Measurements from ENCODE around the gene TMEM219. TPM values are rescaled to one million over a fixed set of nuclear protein-coding genes. Genes with fewer than 3 reads are reported as not detected.

Gene TMEM219
- total and polyA plus RNA-seq, 10 of the 15 experiments (the other 5 are each of a cell fraction or from before 2014, with no cell fraction given), result 33.6 to 74.6 (median 56.5) TPM

- peaks cover 4% of the 10 kb centered on the region; the same call in 1 of the 2 replicates for H3K79me2 ChIP-seq (ENCODE audit: control insufficient read depth, insufficient read depth, low read length)
- ChIA-PET POLR2A (interaction anchor here (0.6 to 3.4 kb wide), 4 partner anchors 13 to 137 kb away, joined by 3 to 53 read pairs (median 8); partner anchors contain the start of genes HIRIP3, INO80E, KCTD13 and TAOK2), RAD21 (ENCODE audit: unreplicated experiment) (interaction anchor here (0.8 to 3.8 kb wide), 4 partner anchors 13 to 222 kb away, joined by 3 to 19 read pairs (median 6); partner anchors contain the start of genes KCTD13 and TAOK2), CTCF (interaction anchor here (0.8 to 3.3 kb wide), 9 partner anchors 12 to 141 kb away, joined by 3 to 21 read pairs (median 4); partner anchors contain the start of genes KCTD13, MVP and TAOK2), SMC1A (ENCODE audit: uncharacterized antibody, unreplicated experiment) (interaction anchor here (0.7 to 2.7 kb wide), 5 partner anchors 12 to 112 kb away, joined by 3 to 20 read pairs (median 4); partner anchors contain the start of gene TAOK2)
- ATAC-seq (no peak), FAIRE-seq (no peak), DNase-seq (ENCODE audit: low read depth, low spot score) (no peak)
- no peaks in the 10 kb centered on the region for H3K27me3 ChIP-seq (replicated peaks in 1 of 2; ENCODE audit: control insufficient read depth in 2 of 2, insufficient read depth in 2 of 2, low read length in 1 of 2)
- peak overlapping the region; percentile 68 for H3K4me3 ChIP-seq
- BruUV-seq (replicated peaks), result no TSS peak
- peaks cover 2% of the 10 kb centered on the region; the same call in 1 of the 2 replicates for H3K4me1 ChIP-seq (ENCODE audit: control insufficient read depth, insufficient read depth, low read length)
- H3K36me3 ChIP-seq (ENCODE audit: control insufficient read depth in 2 of 2, insufficient read depth in 2 of 2, low read length in 1 of 2), result no peaks in the 10 kb centered on the region
- peak overlapping the region; percentile 100 for H2AFZ ChIP-seq (ENCODE audit: control insufficient read depth, low read depth, low read length)
- H4K20me1 ChIP-seq (ENCODE audit: control insufficient read depth, insufficient read depth), result no peaks in the 10 kb centered on the region
- H3K4me2 ChIP-seq (ENCODE audit: control insufficient read depth, insufficient read depth), result peak overlapping the region; percentile 92
- intact Hi-C loops (cut with micrococcal nuclease; ENCODE audit: unreplicated experiment), result loop anchor here (5.0 kb wide), 1 partner anchor 34 kb away; the partner anchor contains the start of gene KCTD13
- H3K9me3 ChIP-seq (replicated peaks; ENCODE audit: control insufficient read depth, insufficient read depth, low read length), result no peaks in the 10 kb centered on the region
- H3K27ac ChIP-seq (ENCODE audit: control insufficient read depth, insufficient read depth), result no peak overlapping the region
- H3K9ac ChIP-seq (ENCODE audit: control insufficient read depth, insufficient read depth, low read length), result peak overlapping the region; percentile 79
- 80% methylated on average over 10 of the region's 10 CpGs for WGBS (ENCODE audit: insufficient coverage, insufficient replicate concordance, low lambda C conversion rate, missing lambda C conversion rate)
- in situ Hi-C loops (cut with MboI), result no loop called here
- TF ChIP-seq ZBTB40 (IDR thresholded peaks at IDR 0.05; ENCODE audit: borderline replicate concordance), result no peak
- no peak for TF ChIP-seq SIN3A (IDR thresholded peaks at IDR 0.05; ENCODE audit: low read depth, low read length)
- TF ChIP-seq JUND (IDR thresholded peaks at IDR 0.05; ENCODE audit: low read depth, low read length), result no peak
- no peak for TF ChIP-seq E2F8 (IDR thresholded peaks at IDR 0.05; ENCODE audit: low read depth, partially characterized antibody)
- TF ChIP-seq USF2 (IDR thresholded peaks at IDR 0.05; ENCODE audit: borderline replicate concordance, low read depth, low read length), result no peak
- TF ChIP-seq SP1 (IDR thresholded peaks at IDR 0.05; ENCODE audit: low read depth, low read length), result no peak
- TF ChIP-seq PKNOX1 (IDR thresholded peaks at IDR 0.05), result no peak
- no peak for TF ChIP-seq MLLT1 (IDR thresholded peaks at IDR 0.05)
- no peak for TF ChIP-seq ZNF384 (IDR thresholded peaks at IDR 0.05; ENCODE audit: borderline replicate concordance, low read depth, low read length)
- no peak for TF ChIP-seq WRNIP1 (IDR thresholded peaks at IDR 0.05; ENCODE audit: borderline replicate concordance, low read depth, low read length)
- TF ChIP-seq GATAD2B (conservative IDR thresholded peaks at IDR 0.05; ENCODE audit: low read depth), result no peak
These were observed 776 bp upstream of the TMEM219 start for GRCh38 chr16:29961127-29961478.

All from GM12878 (cell line).